T-helper 2 cell treated with Interferon-gamma antibody and Interleukin-4, amounts not matched to agents 100 ng/mL and 5 ng/mL, for 36 hours (primary cell): Measurements from ENCODE around the gene TBX15. TPM values are rescaled to one million over a fixed set of nuclear protein-coding genes. Genes with fewer than 3 reads are reported as not detected.

Experiments
- total RNA-seq: library from RNA; stranded (reverse); gene quantifications from 2 replicates; pipeline ENCODE4 v1.2.3, GENCODE V29; 2022

The TBX15 gene
- total RNA-seq, 1 donor from 2014 or later, result not detected

Other genes starting within 250 kb of the TBX15 start
- gene WARS2, start 152.3 kb upstream of the TBX15 start, total RNA-seq, result 14.1 and 14.6 TPM in 2 replicates